Nephron (organoid): Measurements from ENCODE around the gene OGDHL.

Source experiments
- H3K27ac Mint-ChIP-seq, 3 experiments: 2 replicates each; pipeline ENCODE4 v1.8.0; 2020; ENCODE audit warnings: mixed read lengths in 3 of 3, mild to moderate bottlenecking in 2 of 3, moderate library complexity in 1 of 3
- H3K27me3 Mint-ChIP-seq: 2 replicates; pipeline ENCODE4 v1.8.0; 2021; ENCODE audit warnings: low read depth, mild to moderate bottlenecking, moderate library complexity, mixed read lengths
- H3K36me3 Mint-ChIP-seq: 2 replicates; pipeline ENCODE4 v1.8.0; 2020; ENCODE audit warnings: low read depth, mixed read lengths
- H3K4me1 Mint-ChIP-seq: 2 replicates; pipeline ENCODE4 v1.8.0; 2020; ENCODE audit warnings: mixed read lengths
- H3K4me3 Mint-ChIP-seq, 3 experiments: 2 replicates each; pipeline ENCODE4 v1.8.0; 2020; ENCODE audit warnings: mild to moderate bottlenecking in 3 of 3, mixed read lengths in 3 of 3, moderate library complexity in 2 of 3
- H3K9me3 Mint-ChIP-seq: 2 replicates; pipeline ENCODE4 v1.8.0; 2020; ENCODE audit warnings: mixed read lengths
- TF ChIP-seq, protein P1 (sequence below), 3 experiments: fragments of 200-600 bp; sonication (generic); IDR thresholded peaks; one replicate each; pipeline ENCODE4 v1.5.0; 2021; ENCODE audit warnings: antibody characterized with exemption in 3 of 3; ENCODE audit not compliant: unreplicated experiment in 3 of 3

Gene OGDHL

DNA sequence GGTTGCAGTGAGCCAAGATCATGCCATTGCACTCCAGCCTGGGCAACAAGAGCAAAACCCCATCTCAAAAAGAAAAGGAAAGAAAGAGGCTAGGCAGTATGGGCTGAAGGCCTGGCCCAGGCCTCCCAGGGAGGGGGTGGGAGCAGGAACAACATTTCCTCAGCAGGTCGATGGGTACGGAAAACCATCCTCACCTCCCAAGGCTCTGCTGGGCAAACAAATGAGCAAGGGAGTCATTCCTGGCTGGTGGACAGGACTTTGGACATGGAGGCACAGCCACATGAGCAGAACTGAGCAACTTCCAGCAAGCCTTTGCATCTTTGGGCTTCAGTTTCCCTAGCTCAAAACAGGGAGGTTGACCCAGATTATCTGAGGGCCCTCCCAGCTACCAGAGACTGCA, 13.0 kb downstream of the OGDHL start:
- Mint-ChIP-seq H3K9me3 (no peaks in the 10 kb centered on the region), H3K36me3 (no peaks in the 10 kb centered on the region), H3K27ac (no peak overlapping the region), H3K4me1 (no peaks in the 10 kb centered on the region), H3K27me3 (peaks cover 5% of the 10 kb centered on the region), H3K4me3 (no peak overlapping the region)
- TF ChIP-seq, protein P1, sequence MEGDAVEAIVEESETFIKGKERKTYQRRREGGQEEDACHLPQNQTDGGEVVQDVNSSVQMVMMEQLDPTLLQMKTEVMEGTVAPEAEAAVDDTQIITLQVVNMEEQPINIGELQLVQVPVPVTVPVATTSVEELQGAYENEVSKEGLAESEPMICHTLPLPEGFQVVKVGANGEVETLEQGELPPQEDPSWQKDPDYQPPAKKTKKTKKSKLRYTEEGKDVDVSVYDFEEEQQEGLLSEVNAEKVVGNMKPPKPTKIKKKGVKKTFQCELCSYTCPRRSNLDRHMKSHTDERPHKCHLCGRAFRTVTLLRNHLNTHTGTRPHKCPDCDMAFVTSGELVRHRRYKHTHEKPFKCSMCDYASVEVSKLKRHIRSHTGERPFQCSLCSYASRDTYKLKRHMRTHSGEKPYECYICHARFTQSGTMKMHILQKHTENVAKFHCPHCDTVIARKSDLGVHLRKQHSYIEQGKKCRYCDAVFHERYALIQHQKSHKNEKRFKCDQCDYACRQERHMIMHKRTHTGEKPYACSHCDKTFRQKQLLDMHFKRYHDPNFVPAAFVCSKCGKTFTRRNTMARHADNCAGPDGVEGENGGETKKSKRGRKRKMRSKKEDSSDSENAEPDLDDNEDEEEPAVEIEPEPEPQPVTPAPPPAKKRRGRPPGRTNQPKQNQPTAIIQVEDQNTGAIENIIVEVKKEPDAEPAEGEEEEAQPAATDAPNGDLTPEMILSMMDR (IDR thresholded peaks at IDR 0.05; ENCODE audit: unreplicated experiment in 3 of 3) = no peak

- H3K4me3 Mint-ChIP-seq = no peak overlapping the region
- TF ChIP-seq, protein P1 (IDR thresholded peaks at IDR 0.05; ENCODE audit: unreplicated experiment in 3 of 3) = no peak
- no peak overlapping the region for H3K27ac Mint-ChIP-seq
- H3K36me3 Mint-ChIP-seq = no peaks in the 10 kb centered on the region
- H3K4me1 Mint-ChIP-seq = no peaks in the 10 kb centered on the region
- H3K9me3 Mint-ChIP-seq = no peaks in the 10 kb centered on the region
- H3K27me3 Mint-ChIP-seq = peaks cover 5% of the 10 kb centered on the region
These were observed 14.1 kb downstream of the OGDHL start for GRCh38 chr10:49748006-49748405.

DNA sequence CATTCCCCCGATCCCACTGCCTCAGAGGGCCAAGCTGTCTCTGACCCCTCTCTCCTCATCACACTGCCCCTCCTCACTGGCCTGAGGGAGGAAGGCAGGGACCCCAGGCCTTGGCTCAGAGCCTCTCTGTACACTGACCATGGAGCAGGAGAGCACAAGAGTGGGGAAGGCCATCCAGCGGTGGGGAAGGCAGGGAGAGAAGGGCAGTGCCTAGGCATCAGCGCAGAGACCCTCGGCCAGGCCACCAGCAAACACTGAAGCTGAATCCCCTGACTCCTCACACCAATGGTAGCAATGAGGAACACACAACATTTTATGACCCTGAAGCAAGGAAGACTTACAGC, 14.8 kb downstream of the OGDHL start:
- peaks cover 5% of the 10 kb centered on the region for H3K27me3 Mint-ChIP-seq
- H3K9me3 Mint-ChIP-seq = no peaks in the 10 kb centered on the region
- no peak overlapping the region for H3K4me3 Mint-ChIP-seq
- H3K4me1 Mint-ChIP-seq = no peaks in the 10 kb centered on the region
- no peak overlapping the region for H3K27ac Mint-ChIP-seq
- no peaks in the 10 kb centered on the region for H3K36me3 Mint-ChIP-seq
- TF ChIP-seq, protein P1 (IDR thresholded peaks at IDR 0.05; ENCODE audit: unreplicated experiment in 3 of 3) = no peak

- TF ChIP-seq, protein P1 (IDR thresholded peaks at IDR 0.05; ENCODE audit: unreplicated experiment in 3 of 3) = no peak
- Mint-ChIP-seq H3K36me3 (no peaks in the 10 kb centered on the region), H3K27me3 (peaks cover 5% of the 10 kb centered on the region), H3K4me1 (no peaks in the 10 kb centered on the region), H3K27ac (no peak overlapping the region), H3K9me3 (no peaks in the 10 kb centered on the region), H3K4me3 (no peak overlapping the region)
These were observed 15.4 kb downstream of the OGDHL start for GRCh38 chr10:49746626-49747302.

DNA sequence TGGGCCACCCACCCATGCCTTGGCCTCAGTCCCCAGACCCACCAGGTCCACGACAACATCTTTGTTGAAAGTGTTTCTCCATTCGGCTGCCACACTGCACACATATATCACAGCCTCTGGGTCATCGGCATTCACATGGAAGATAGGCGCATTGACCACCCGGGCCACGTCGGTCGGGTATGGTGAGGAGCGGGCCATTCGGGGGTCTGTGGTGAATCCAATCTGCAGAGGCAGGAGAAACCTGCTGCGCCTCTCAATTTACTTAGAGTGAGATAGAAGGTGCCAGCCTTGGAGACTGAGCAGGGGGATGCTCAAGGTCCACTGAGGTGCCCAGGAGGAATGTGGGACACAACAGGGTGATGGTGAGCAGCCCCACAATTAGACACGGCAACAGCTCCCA, 16.4 kb downstream of the OGDHL start:
- H3K27ac Mint-ChIP-seq = no peak overlapping the region
- no peaks in the 10 kb centered on the region for H3K27me3 Mint-ChIP-seq
- H3K4me1 Mint-ChIP-seq = no peaks in the 10 kb centered on the region
- no peaks in the 10 kb centered on the region for H3K9me3 Mint-ChIP-seq
- no peak overlapping the region for H3K4me3 Mint-ChIP-seq
- H3K36me3 Mint-ChIP-seq = no peaks in the 10 kb centered on the region
- TF ChIP-seq, protein P1 (IDR thresholded peaks at IDR 0.05; ENCODE audit: unreplicated experiment in 3 of 3) = no peak

GRCh38 chr10:49744924-49745605, 17.1 kb downstream of the OGDHL start:
- TF ChIP-seq, protein P1 (IDR thresholded peaks at IDR 0.05; ENCODE audit: unreplicated experiment in 3 of 3) = no peak
- no peaks in the 10 kb centered on the region for H3K4me1 Mint-ChIP-seq
- H3K9me3 Mint-ChIP-seq = no peaks in the 10 kb centered on the region
- H3K36me3 Mint-ChIP-seq = no peaks in the 10 kb centered on the region
- H3K27me3 Mint-ChIP-seq = no peaks in the 10 kb centered on the region
- no peak overlapping the region for H3K4me3 Mint-ChIP-seq
- H3K27ac Mint-ChIP-seq = no peak overlapping the region
